GM23338 (cell line): ENCODE data around the gene STK32C. TPM values are rescaled to one million over a fixed set of nuclear protein-coding genes. Genes with fewer than 3 reads are reported as not detected.

Experiments used
- ATAC-seq: fragments of 200-7000 bp; cut with Tn5 transposase; 3 replicates; pipeline ENCODE4 v1.9.1; 2020
- DNase-seq: peaks from one replicate; pipeline ENCODE4 v3.0.0-alpha.2; 2015; ENCODE audit warnings: low spot score
- H2AFZ ChIP-seq: fragments of 200-600 bp; sonication (generic); 2 replicates; pipeline ENCODE4 v1.8.0; 2016; ENCODE audit warnings: antibody characterized with exemption, mild to moderate bottlenecking, moderate library complexity
- H3F3A ChIP-seq: fragments of 200-600 bp; sonication (generic); replicated peaks from 2 replicates; pipeline ENCODE4 v1.8.0; 2017; ENCODE audit warnings: antibody characterized with exemption, mixed run types, low read depth
- H3K27ac ChIP-seq: fragments of 200-600 bp; sonication (generic); 2 replicates; pipeline ENCODE4 v1.6.1; 2016; ENCODE audit warnings: low read depth
- H3K27me3 ChIP-seq: fragments of 200-600 bp; sonication (generic); 2 replicates; pipeline ENCODE4 v1.8.0; 2016; ENCODE audit warnings: mild to moderate bottlenecking, mixed run types, moderate library complexity; ENCODE audit not compliant: insufficient read depth
- H3K36me3 ChIP-seq: fragments of 200-600 bp; sonication (generic); 2 replicates; pipeline ENCODE4 v1.8.0; 2016; ENCODE audit warnings: mild to moderate bottlenecking; ENCODE audit not compliant: insufficient read depth
- H3K4me1 ChIP-seq: fragments of 200-600 bp; sonication (generic); 2 replicates; pipeline ENCODE4 v1.8.0; 2016; ENCODE audit warnings: mild to moderate bottlenecking, moderate library complexity; ENCODE audit not compliant: insufficient read depth
- H3K4me2 ChIP-seq: fragments of 200-600 bp; sonication (generic); 2 replicates; pipeline ENCODE4 v1.7.1; 2017; ENCODE audit warnings: mixed run types
- H3K4me3 ChIP-seq: fragments of 200-600 bp; sonication (generic); 2 replicates; pipeline ENCODE4 v1.6.1; 2016; ENCODE audit warnings: mixed run types
- H3K79me2 ChIP-seq: fragments of 200-600 bp; sonication (generic); replicated peaks from 2 replicates; pipeline ENCODE4 v1.8.0; 2017; ENCODE audit warnings: mild to moderate bottlenecking; ENCODE audit not compliant: insufficient read depth
- H3K9me2 ChIP-seq: fragments of 200-600 bp; sonication (generic); 2 replicates; pipeline ENCODE4 v1.8.0; 2017; ENCODE audit not compliant: insufficient read depth
- H4K20me1 ChIP-seq: fragments of 200-600 bp; sonication (generic); replicated peaks from 2 replicates; pipeline ENCODE4 v1.8.0; 2017; ENCODE audit warnings: mild to moderate bottlenecking; ENCODE audit not compliant: insufficient read depth
- H3K27ac Mint-ChIP-seq: 2 replicates; pipeline ENCODE4 v1.8.0; 2020; ENCODE audit warnings: inconsistent platforms, mild to moderate bottlenecking, moderate library complexity, mixed read lengths
- H3K27me3 Mint-ChIP-seq: 3 replicates; pipeline ENCODE4 v1.8.0; 2022; ENCODE audit warnings: low read depth, mild to moderate bottlenecking, moderate library complexity, mixed read lengths, inconsistent platforms; ENCODE audit not compliant: insufficient read depth, poor library complexity
- H3K36me3 Mint-ChIP-seq: 3 replicates; pipeline ENCODE4 v1.8.0; 2021; ENCODE audit warnings: low read depth, mild to moderate bottlenecking, inconsistent platforms, moderate library complexity, mixed read lengths
- H3K4me1 Mint-ChIP-seq: 3 replicates; pipeline ENCODE4 v1.8.0; 2020; ENCODE audit warnings: mild to moderate bottlenecking, inconsistent platforms, mixed read lengths
- H3K4me3 Mint-ChIP-seq: 3 replicates; pipeline ENCODE4 v1.8.0; 2021; ENCODE audit warnings: moderate library complexity, mild to moderate bottlenecking, inconsistent platforms, mixed read lengths
- H3K9me3 Mint-ChIP-seq: 3 replicates; pipeline ENCODE4 v1.8.0; 2020; ENCODE audit warnings: moderate library complexity, mild to moderate bottlenecking, inconsistent platforms, mixed read lengths
- CREB1 ChIP-seq: fragments of 250-450 bp; sonication (Bioruptor Pico); IDR thresholded peaks from 2 replicates; pipeline ENCODE4 v1.5.0; 2020; ENCODE audit warnings: low read depth, mild to moderate bottlenecking, moderate library complexity
- CTCF ChIP-seq, 2 experiments: fragments of 200-600 bp in 1 of 2; sonication (generic) in 1 of 2; conservative IDR thresholded peaks; 2 replicates each; pipeline versions ENCODE4 v1.5.1 to v1.6.1; 2016 to 2017; ENCODE audit warnings: antibody characterized with exemption in 2 of 2, low read depth in 2 of 2, mild to moderate bottlenecking in 2 of 2, moderate library complexity in 1 of 2
- ETS1 ChIP-seq: IDR thresholded peaks from 2 replicates; pipeline ENCODE4 v1.6.1; 2016; ENCODE audit warnings: antibody characterized with exemption
- EZH2 ChIP-seq: fragments of 200-600 bp; sonication (generic); IDR thresholded peaks from one replicate; pipeline ENCODE4 v1.8.0; 2017; ENCODE audit warnings: antibody characterized with exemption, mild to moderate bottlenecking, low read depth; ENCODE audit not compliant: unreplicated experiment
- NANOG ChIP-seq: IDR thresholded peaks from 2 replicates; pipeline ENCODE4 v1.6.1; 2016; ENCODE audit warnings: antibody characterized with exemption, borderline replicate concordance
- POLR2AphosphoS5 ChIP-seq: IDR thresholded peaks from 2 replicates; pipeline ENCODE4 v1.6.1; 2016; ENCODE audit warnings: antibody characterized with exemption, low read depth
- REST ChIP-seq: IDR thresholded peaks from one replicate; pipeline ENCODE4 v1.6.1; 2018; ENCODE audit warnings: antibody characterized with exemption; ENCODE audit not compliant: unreplicated experiment
- STAT1 ChIP-seq: IDR thresholded peaks from one replicate; pipeline ENCODE4 v1.6.1; 2016; ENCODE audit warnings: antibody characterized with exemption; ENCODE audit not compliant: unreplicated experiment
- ZNF114 ChIP-seq: fragments of 250-450 bp; sonication (Bioruptor Pico); IDR thresholded peaks from 2 replicates; pipeline ENCODE4 v1.5.0; 2020; ENCODE audit warnings: mild to moderate bottlenecking, moderate library complexity
- ZNF462 ChIP-seq: fragments of 250-450 bp; sonication (Bioruptor Pico); IDR thresholded peaks from 2 replicates; pipeline ENCODE4 v1.5.0; 2020; ENCODE audit warnings: mild to moderate bottlenecking, moderate library complexity
- polyA plus RNA-seq: library from polyadenylated mRNA; unstranded; fragments of >200 nt; fragmentation: Nextera tagmentation; extraction: Ambion mirVana; gene quantifications from 2 replicates; pipeline ENCODE4 v1.2.1, GENCODE V29; 2016
- total RNA-seq: library from RNA; depleted of rRNA; stranded (reverse); fragments of >200 nt; shearing (Covaris generic); gene quantifications from 2 replicates; pipeline ENCODE4 v1.2.3, GENCODE V29; 2014

Gene STK32C
- total and polyA plus RNA-seq, 2 experiments from 2014 or later = 10.2 to 20.5 TPM

GRCh38 chr10:132330486-132330833 is 22.7 kb upstream of the STK32C start (continued):
- TF ChIP-seq ZNF462 (no peak), POLR2AphosphoS5 (no peak), NANOG (no peak)

GRCh38 chr10:132329565-132330485 is 22.1 kb upstream of the STK32C start:
- Histone ChIP-seq H3K4me2 (peak overlapping the region; percentile 96), H2AFZ (no peak overlapping the region), H3K27me3 (no peaks in the 10 kb centered on the region), H3K79me2 (peaks cover 51% of the 10 kb centered on the region), H3K4me3 (peak overlapping the region; percentile 90), H3F3A (0 out of 2 replicates have a peak, but pooled peaks cover 4% of the 10 kb centered on the region), H3K9me2 (no peaks in the 10 kb centered on the region), H3K36me3 (no peaks in the 10 kb centered on the region), H3K4me1 (peaks cover 19% of the 10 kb centered on the region), H4K20me1 (no peaks in the 10 kb centered on the region; the same call in none of the 2 replicates), H3K27ac (no peak overlapping the region)
- ATAC-seq = no peak
- Mint-ChIP-seq H3K27ac (peak overlapping the region; percentile 24; the same call in 1 of the 2 replicates), H3K4me3 (peak overlapping the region; percentile 95), H3K27me3 (peaks cover 23% of the 10 kb centered on the region), H3K4me1 (peaks cover 28% of the 10 kb centered on the region), H3K9me3 (peaks cover 4% of the 10 kb centered on the region; the same call in 2 of the 3 replicates), H3K36me3 (peaks cover 32% of the 10 kb centered on the region)
- no peak for DNase-seq
- no peak for TF ChIP-seq EZH2
- no peak for TF ChIP-seq ZNF114 (CRISPR knock-in tag)
- no peak for TF ChIP-seq CREB1 (CRISPR knock-in tag)
- no peak for TF ChIP-seq CTCF (conservative IDR thresholded peaks at IDR 0.05; ENCODE audit: low read depth in 2 of 2)
- TF ChIP-seq STAT1 = no peak
- TF ChIP-seq POLR2AphosphoS5 = no peak
- TF ChIP-seq REST = no peak
- no peak for TF ChIP-seq ETS1
- TF ChIP-seq NANOG = no peak
